ENCODE measurements around the gene MED26. TPM values are rescaled to one million over a fixed set of nuclear protein-coding genes. Genes with fewer than 3 reads are reported as not detected.

Gene MED26
- total RNA-seq, 1 donor from 2014 or later, result 11.3 TPM

GRCh38 chr19:16575282-16575681, 52.7 kb downstream of the MED26 start:
- intact Hi-C loops (cut with DNase I), result no loop called here
- Histone ChIP-seq H3K27me3 (no peaks in the 10 kb centered on the region), H3K4me1 (peaks cover 39% of the 10 kb centered on the region), H3K4me3 (no peak overlapping the region), H3K36me3 (peaks cover 0 to 34% of the 10 kb centered on the region in 2 donors), H3K27ac (no peak overlapping the region), H3K9me3 (no peaks in the 10 kb centered on the region)
- TF ChIP-seq POLR2AphosphoS5 (IDR thresholded peaks at IDR 0.05; ENCODE audit: insufficient read depth in 1 of 2, low read depth in 1 of 2) (no peak), CTCF (IDR thresholded peaks at IDR 0.05) (no peak), POLR2A (IDR thresholded peaks at IDR 0.05) (no peak)
- DNase-seq (ENCODE audit: extremely low spot score in 2 of 2), result no peak

- Histone ChIP-seq H3K4me1 (peaks cover 47% of the 10 kb centered on the region), H3K4me3 (no peak overlapping the region), H3K36me3 (peaks cover 0 to 34% of the 10 kb centered on the region in 2 donors)
Observed at GRCh38 chr19:16573925-16574324, 54.1 kb downstream of the MED26 start.

GRCh38 chr19:16573296-16573695, 54.7 kb downstream of the MED26 start:
- intact Hi-C loops (cut with DNase I), result loop anchor here (2.0 to 5.0 kb wide), 2 partner anchors 56 to 84 kb away; partner anchors contain the start of gene MED26
- DNase-seq (ENCODE audit: extremely low spot score in 2 of 2), result no peak
- H3K9me3 ChIP-seq, result no peaks in the 10 kb centered on the region
- TF ChIP-seq CTCF (IDR thresholded peaks at IDR 0.05), result no peak
- no peak for TF ChIP-seq POLR2AphosphoS5 (IDR thresholded peaks at IDR 0.05; ENCODE audit: insufficient read depth in 1 of 2, low read depth in 1 of 2)
- no peak for TF ChIP-seq POLR2A (IDR thresholded peaks at IDR 0.05)
- H3K27ac ChIP-seq, result peak overlapping the region; percentile 37
- peaks cover 47% of the 10 kb centered on the region for H3K4me1 ChIP-seq
- H3K36me3 ChIP-seq, result peaks cover 0 to 30% of the 10 kb centered on the region in 2 donors
- H3K4me3 ChIP-seq, result peak overlapping the region; percentile 62 to 80
- H3K27me3 ChIP-seq, result no peaks in the 10 kb centered on the region

More at GRCh38 chr19:16573925-16574324, 54.1 kb downstream of the MED26 start:
- no peaks in the 10 kb centered on the region for H3K27me3 ChIP-seq
- TF ChIP-seq CTCF (IDR thresholded peaks at IDR 0.05) (no peak), POLR2AphosphoS5 (IDR thresholded peaks at IDR 0.05; ENCODE audit: insufficient read depth in 1 of 2, low read depth in 1 of 2) (no peak), POLR2A (IDR thresholded peaks at IDR 0.05) (no peak)
- no peak for DNase-seq (ENCODE audit: extremely low spot score in 2 of 2)
- no peak overlapping the region for H3K27ac ChIP-seq
- no peaks in the 10 kb centered on the region for H3K9me3 ChIP-seq
- intact Hi-C loops (cut with DNase I), result loop anchor here (2.0 to 5.0 kb wide), 2 partner anchors 55 to 83 kb away; partner anchors contain the start of gene MED26

GRCh38 chr19:16572332-16573211, 55.4 kb downstream of the MED26 start, which contains the start of gene SLC35E1:
Gene SLC35E1 (minus strand): TSS chr19:16572415. CDS start chr19:16572364, 51 bp downstream.
- Histone ChIP-seq H3K27ac (peak within 1 kb of the TSS; percentile 68), H3K4me1 (peaks cover 47% of the 10 kb centered on the region), H3K4me3 (peak within 1 kb of the TSS; percentile 62 to 80), H3K9me3 (no peaks in the 10 kb centered on the region), H3K36me3 (peaks cover 0 to 30% of the 10 kb centered on the region in 2 donors), H3K27me3 (no peaks in the 10 kb centered on the region)
- intact Hi-C loops (cut with DNase I), result loop anchor here (2.0 to 5.0 kb wide), 2 partner anchors 56 to 85 kb away; partner anchors contain the start of gene MED26
- TF ChIP-seq POLR2AphosphoS5 (IDR thresholded peaks at IDR 0.05; ENCODE audit: insufficient read depth in 1 of 2, low read depth in 1 of 2) (peak; percentile 95 to 97), POLR2A (IDR thresholded peaks at IDR 0.05) (peak in 1 of 2 donors; percentile 57), CTCF (IDR thresholded peaks at IDR 0.05) (peak in 1 of 3 experiments; percentile 4)
- DNase-seq (ENCODE audit: extremely low spot score in 2 of 2), result peak in 1 of 2 donors; percentile 96

Data from vagina (tissue), 2 donors.